Astrocyte (in vitro differentiated cells and primary cell): ENCODE results near the gene MCF2L. TPM values are rescaled to one million over a fixed set of nuclear protein-coding genes. Genes with fewer than 3 reads are reported as not detected.

Experiments used
- DNase-seq: peaks from one replicate; pipeline ENCODE4 v3.0.0-alpha.2; 2010; ENCODE audit warnings: low read depth
- FAIRE-seq: peaks from 2 replicates; lab custom pipeline; 2011; peaks lifted over from hg19 to GRCh38; lab: Jason Lieb, UNC
- H2AFZ ChIP-seq: 2 replicates; pipeline ENCODE4 v1.6.0; 2012; ENCODE audit warnings: low read depth, low read length, inconsistent platforms
- H3K27ac ChIP-seq: 2 replicates; pipeline ENCODE4 v1.5.1; 2011; ENCODE audit warnings: low read depth, low read length, inconsistent platforms
- H3K27me3 ChIP-seq: 2 replicates; pipeline ENCODE4 v1.6.0; 2011; ENCODE audit warnings: low read length, inconsistent platforms; ENCODE audit not compliant: insufficient read depth
- H3K36me3 ChIP-seq: 2 replicates; pipeline ENCODE4 v1.5.1; 2011; ENCODE audit warnings: low read length, inconsistent platforms; ENCODE audit not compliant: insufficient read depth
- H3K4me1 ChIP-seq: 2 replicates; pipeline ENCODE4 v1.5.1; 2011; ENCODE audit warnings: low read length, inconsistent platforms; ENCODE audit not compliant: insufficient read depth
- H3K4me2 ChIP-seq: 2 replicates; pipeline ENCODE4 v1.6.0; 2012; ENCODE audit warnings: low read length, inconsistent platforms
- H3K4me3 ChIP-seq: 2 replicates; pipeline ENCODE4 v1.5.1; 2011; ENCODE audit warnings: low read depth, mild to moderate bottlenecking, low read length, inconsistent platforms; ENCODE audit not compliant: insufficient read depth
- H3K79me2 ChIP-seq: 2 replicates; pipeline ENCODE4 v1.6.0; 2012; ENCODE audit warnings: mild to moderate bottlenecking, low read length, inconsistent platforms; ENCODE audit not compliant: insufficient read depth
- H3K9ac ChIP-seq: 2 replicates; pipeline ENCODE4 v1.6.0; 2012; ENCODE audit warnings: mild to moderate bottlenecking, low read length, inconsistent platforms
- H3K9me3 ChIP-seq: 2 replicates; pipeline ENCODE4 v1.5.1; 2012; ENCODE audit warnings: low read depth, mild to moderate bottlenecking, low read length, inconsistent platforms; ENCODE audit not compliant: insufficient read depth
- H4K20me1 ChIP-seq: 2 replicates; pipeline ENCODE4 v1.6.0; 2012; ENCODE audit warnings: low read length, inconsistent platforms; ENCODE audit not compliant: insufficient read depth
- H3K27ac Mint-ChIP-seq: one replicate; pipeline ENCODE4 v1.8.0; 2021; ENCODE audit warnings: mild to moderate bottlenecking, mixed read lengths; ENCODE audit not compliant: unreplicated experiment
- H3K27me3 Mint-ChIP-seq: one replicate; pipeline ENCODE4 v1.8.0; 2021; ENCODE audit warnings: low read depth, mixed read lengths; ENCODE audit not compliant: unreplicated experiment
- H3K36me3 Mint-ChIP-seq: one replicate; pipeline ENCODE4 v1.8.0; 2021; ENCODE audit warnings: low read depth, mixed read lengths; ENCODE audit not compliant: unreplicated experiment
- H3K4me1 Mint-ChIP-seq: one replicate; pipeline ENCODE4 v1.8.0; 2021; ENCODE audit warnings: low read depth, mixed read lengths; ENCODE audit not compliant: unreplicated experiment
- H3K4me3 Mint-ChIP-seq: one replicate; pipeline ENCODE4 v1.8.0; 2021; ENCODE audit warnings: mild to moderate bottlenecking, moderate library complexity, mixed read lengths; ENCODE audit not compliant: unreplicated experiment
- H3K9me3 Mint-ChIP-seq: one replicate; pipeline ENCODE4 v1.8.0; 2021; ENCODE audit warnings: mild to moderate bottlenecking, mixed read lengths; ENCODE audit not compliant: unreplicated experiment
- EZH2 ChIP-seq: IDR thresholded peaks from 2 replicates; pipeline ENCODE4 v1.6.1; 2012; ENCODE audit warnings: mild to moderate bottlenecking, low read length, inconsistent platforms; ENCODE audit not compliant: insufficient read depth
- total RNA-seq: library from RNA; stranded (reverse); gene quantifications from 2 replicates; pipeline ENCODE4 v1.2.1, GENCODE V29; 2021
- TF ChIP-seq, protein P1 (sequence below): IDR thresholded peaks from 2 replicates; pipeline ENCODE4 v1.5.1; 2011; ENCODE audit warnings: low read depth, mild to moderate bottlenecking, inconsistent platforms, low read length, moderate library complexity; ENCODE audit not compliant: insufficient read depth

Gene MCF2L
- total RNA-seq, 1 donor from 2014 or later = 3.4 TPM

GRCh38 chr13:113080361-113080831 is 111.4 kb downstream of the MCF2L start:
- FAIRE-seq (no peak), DNase-seq (no peak)
- TF ChIP-seq, protein P1, sequence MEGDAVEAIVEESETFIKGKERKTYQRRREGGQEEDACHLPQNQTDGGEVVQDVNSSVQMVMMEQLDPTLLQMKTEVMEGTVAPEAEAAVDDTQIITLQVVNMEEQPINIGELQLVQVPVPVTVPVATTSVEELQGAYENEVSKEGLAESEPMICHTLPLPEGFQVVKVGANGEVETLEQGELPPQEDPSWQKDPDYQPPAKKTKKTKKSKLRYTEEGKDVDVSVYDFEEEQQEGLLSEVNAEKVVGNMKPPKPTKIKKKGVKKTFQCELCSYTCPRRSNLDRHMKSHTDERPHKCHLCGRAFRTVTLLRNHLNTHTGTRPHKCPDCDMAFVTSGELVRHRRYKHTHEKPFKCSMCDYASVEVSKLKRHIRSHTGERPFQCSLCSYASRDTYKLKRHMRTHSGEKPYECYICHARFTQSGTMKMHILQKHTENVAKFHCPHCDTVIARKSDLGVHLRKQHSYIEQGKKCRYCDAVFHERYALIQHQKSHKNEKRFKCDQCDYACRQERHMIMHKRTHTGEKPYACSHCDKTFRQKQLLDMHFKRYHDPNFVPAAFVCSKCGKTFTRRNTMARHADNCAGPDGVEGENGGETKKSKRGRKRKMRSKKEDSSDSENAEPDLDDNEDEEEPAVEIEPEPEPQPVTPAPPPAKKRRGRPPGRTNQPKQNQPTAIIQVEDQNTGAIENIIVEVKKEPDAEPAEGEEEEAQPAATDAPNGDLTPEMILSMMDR = no peak
- TF ChIP-seq EZH2 = no peak
- H3K9me3 ChIP-seq = no peaks in the 10 kb centered on the region
- Mint-ChIP-seq H3K36me3 (no peaks in the 10 kb centered on the region), H3K27ac (no peak overlapping the region), H3K4me3 (no peak overlapping the region), H3K27me3 (peaks cover 12% of the 10 kb centered on the region), H3K4me1 (no peaks in the 10 kb centered on the region), H3K9me3 (no peaks in the 10 kb centered on the region)
- H2AFZ ChIP-seq = no peak overlapping the region
- H3K79me2 ChIP-seq = no peaks in the 10 kb centered on the region
- no peak overlapping the region for H3K4me2 ChIP-seq
- H4K20me1 ChIP-seq = no peaks in the 10 kb centered on the region
- no peak overlapping the region for H3K27ac ChIP-seq
- H3K4me1 ChIP-seq = no peaks in the 10 kb centered on the region
- H3K27me3 ChIP-seq = no peaks in the 10 kb centered on the region
- no peaks in the 10 kb centered on the region for H3K36me3 ChIP-seq
- no peak overlapping the region for H3K9ac ChIP-seq
- no peak overlapping the region for H3K4me3 ChIP-seq

GRCh38 chr13:113080901-113081521 is 112.0 kb downstream of the MCF2L start:
- Histone ChIP-seq H3K4me2 (no peak overlapping the region), H3K79me2 (no peaks in the 10 kb centered on the region), H4K20me1 (no peaks in the 10 kb centered on the region), H3K27ac (no peak overlapping the region), H3K4me1 (no peaks in the 10 kb centered on the region), H3K9me3 (no peaks in the 10 kb centered on the region), H3K36me3 (no peaks in the 10 kb centered on the region), H3K27me3 (no peaks in the 10 kb centered on the region), H2AFZ (no peak overlapping the region), H3K9ac (no peak overlapping the region), H3K4me3 (no peak overlapping the region)
- no peaks in the 10 kb centered on the region for H3K4me1 Mint-ChIP-seq
- H3K9me3 Mint-ChIP-seq = no peaks in the 10 kb centered on the region
- no peak overlapping the region for H3K27ac Mint-ChIP-seq
- no peak for TF ChIP-seq EZH2
- TF ChIP-seq, protein P1 = no peak
- FAIRE-seq (no peak), DNase-seq (no peak)
- H3K36me3 Mint-ChIP-seq = no peaks in the 10 kb centered on the region
- peaks cover 12% of the 10 kb centered on the region for H3K27me3 Mint-ChIP-seq
- H3K4me3 Mint-ChIP-seq = no peak overlapping the region
